GM11168 (cell line): ENCODE measurements around the gene EMX1.

Source experiments
- in situ Hi-C: fragments of 300-500 bp; cut with MboI; formaldehyde crosslinking; loops from one replicate; pipeline ENCODE4 v1.12.0; 2022; ENCODE audit warnings: low sequenced_read_pairs; ENCODE audit not compliant: unreplicated experiment

The EMX1 gene

DNA sequence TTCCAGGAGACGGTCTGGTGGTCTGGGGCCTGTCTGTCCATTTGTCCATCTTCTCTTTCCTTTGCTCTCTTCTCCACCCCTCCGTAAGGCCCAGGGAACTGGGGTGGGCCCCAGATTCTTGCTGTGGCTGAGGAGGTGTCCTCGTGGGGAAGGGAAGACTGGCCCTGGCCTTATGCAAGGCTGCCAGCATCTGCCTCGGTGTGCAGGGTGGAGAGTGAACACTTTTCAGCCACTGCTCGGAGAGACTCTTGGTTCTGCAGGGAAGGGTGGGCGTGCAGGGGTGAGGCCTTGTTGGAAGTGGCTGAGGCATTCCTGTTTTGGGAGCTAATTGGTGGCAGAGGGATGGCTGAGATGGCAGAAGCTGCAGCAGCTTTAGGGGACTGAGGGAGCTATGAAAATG lies 23.0 kb downstream of the EMX1 start:
- in situ Hi-C loops: no loop called here

DNA sequence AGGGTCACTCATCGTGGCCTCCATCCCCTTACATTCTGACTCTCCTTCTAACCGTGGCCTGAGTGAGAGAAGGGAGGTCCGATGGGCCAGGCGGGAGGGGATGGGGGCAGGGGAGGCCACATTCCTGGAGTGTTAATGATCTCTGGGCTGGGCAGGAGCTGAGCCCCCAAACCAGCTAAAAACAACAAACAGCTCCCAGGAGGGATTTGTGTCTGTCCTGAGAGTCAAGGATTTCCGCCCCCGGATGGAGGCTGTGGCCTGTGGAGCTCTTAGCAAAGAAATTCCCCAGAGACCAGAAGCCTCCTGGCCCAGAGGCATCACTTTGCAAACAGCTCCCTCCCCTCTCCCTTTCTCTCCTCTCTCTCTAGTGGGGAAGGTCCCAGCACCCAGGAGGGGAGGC lies 23.5 kb downstream of the EMX1 start:
- in situ Hi-C loops: no loop called here

DNA sequence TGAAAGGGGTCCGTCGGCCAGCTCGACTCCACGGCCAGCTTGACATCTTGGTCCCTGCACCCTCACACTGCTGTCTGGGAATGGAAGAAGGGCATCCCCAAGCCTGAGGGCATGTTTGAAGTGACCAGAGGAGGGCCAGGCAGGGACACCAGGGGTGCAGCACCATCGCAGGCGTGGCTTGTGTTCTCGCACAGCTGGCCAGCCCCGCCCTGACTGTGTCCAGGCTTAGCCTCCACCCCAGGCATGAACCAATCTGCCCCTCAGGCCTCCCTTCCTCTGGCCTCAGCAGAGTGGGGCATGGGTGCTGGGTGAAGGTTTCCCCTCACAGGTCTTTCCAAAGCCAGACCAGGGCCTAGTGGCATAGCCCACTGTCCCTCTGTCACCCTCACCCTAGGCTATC lies 25.0 kb downstream of the EMX1 start:
- in situ Hi-C loops: no loop called here

DNA sequence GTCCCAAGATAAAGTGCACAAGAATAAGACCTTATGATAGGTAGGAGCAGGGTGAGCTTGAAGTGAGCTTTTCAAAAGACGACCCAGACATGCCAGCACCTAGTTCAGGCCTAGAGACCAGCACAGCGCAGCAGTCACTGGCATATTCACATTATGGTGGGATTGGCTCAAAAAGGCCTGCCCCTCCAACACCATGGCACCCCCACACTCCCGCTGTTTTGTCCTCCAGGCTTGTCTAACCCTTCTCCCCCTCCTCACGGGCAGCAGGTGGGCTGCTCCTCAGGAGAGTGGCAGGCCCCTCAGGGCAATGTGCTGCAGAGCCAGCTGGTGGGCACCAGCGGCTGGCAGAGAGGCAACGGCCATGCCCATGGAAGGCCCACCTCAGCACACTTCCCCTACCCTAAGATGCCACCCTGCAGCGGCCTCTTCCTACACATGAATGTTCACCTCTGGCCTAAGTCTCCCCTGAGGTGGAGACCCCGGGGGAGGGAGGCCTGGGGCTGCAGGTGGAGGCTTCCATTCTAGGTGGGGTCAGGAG lies 25.6 kb downstream of the EMX1 start:
- in situ Hi-C loops: no loop called here

DNA sequence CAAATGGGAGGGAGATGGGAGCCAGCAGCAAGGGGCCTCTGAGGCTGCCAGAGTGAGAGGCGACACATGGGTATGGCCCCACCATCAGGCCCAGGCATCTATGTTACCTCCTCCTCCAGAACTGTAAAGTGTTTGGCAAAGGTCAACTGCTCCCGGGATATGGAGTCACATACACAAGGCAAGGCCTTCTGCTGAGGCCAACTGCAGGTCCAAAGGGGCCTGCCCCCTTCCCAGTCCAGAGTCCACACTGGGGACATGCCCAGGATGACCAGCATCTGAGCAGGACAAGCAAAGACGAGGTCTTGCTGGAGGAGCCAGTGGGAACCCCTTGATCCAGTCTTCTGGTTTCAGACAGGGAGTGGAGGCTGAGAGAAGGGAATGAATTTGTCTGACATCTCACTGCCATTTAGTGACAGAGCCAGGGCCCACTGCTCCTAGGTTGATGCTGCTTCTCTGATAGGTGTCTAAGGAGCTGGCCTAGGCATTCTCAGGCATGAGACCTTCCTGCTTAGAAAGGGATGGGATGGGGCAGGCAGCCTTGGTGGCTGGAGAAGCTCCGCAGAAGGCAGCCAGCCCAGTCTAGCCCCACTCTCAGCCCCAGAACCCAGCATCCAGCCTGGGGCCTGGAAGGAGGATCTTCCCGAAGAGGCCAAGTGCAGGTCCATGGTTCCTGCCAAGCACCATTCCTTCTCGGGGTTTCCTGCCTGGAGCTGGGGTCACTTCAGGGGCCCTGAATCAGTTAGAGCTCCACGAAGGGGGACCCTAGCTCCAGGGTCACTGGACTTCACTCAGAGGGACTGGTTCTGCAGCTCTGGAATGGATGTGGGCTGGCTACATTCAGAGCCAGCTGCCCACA lies 26.4 kb downstream of the EMX1 start:
- in situ Hi-C loops: no loop called here

DNA sequence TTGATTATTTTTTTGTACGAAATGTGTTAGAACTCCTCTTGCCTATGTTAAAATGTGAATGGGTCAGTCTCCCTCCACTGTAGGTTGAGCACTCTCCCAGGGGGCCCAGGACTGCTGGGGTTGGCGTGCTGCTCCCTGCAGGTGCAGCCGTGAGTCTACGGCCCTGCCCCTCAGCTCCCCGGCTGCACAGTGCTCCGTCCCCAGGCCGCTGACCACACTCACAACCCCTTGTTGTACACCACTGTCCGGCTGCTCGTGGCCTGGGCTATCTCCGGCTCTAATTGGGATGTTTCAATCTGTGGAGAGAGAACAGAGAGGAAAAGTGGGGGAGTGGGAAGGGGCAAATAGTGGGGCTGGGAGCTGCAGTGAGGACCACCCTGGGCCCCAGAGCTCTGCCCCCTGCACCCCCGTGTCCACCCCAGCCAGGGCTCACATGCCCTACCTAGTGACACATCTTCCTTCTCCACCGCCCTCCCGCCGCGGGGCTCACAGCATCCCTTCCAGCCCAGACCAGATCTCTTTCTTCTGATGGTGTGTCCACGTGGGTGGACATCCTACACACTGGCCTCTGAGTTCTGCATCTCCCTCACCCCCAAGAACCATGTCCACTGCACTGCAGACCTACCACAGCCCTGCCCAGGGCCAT lies 27.6 kb downstream of the EMX1 start:
- in situ Hi-C loops: no loop called here

DNA sequence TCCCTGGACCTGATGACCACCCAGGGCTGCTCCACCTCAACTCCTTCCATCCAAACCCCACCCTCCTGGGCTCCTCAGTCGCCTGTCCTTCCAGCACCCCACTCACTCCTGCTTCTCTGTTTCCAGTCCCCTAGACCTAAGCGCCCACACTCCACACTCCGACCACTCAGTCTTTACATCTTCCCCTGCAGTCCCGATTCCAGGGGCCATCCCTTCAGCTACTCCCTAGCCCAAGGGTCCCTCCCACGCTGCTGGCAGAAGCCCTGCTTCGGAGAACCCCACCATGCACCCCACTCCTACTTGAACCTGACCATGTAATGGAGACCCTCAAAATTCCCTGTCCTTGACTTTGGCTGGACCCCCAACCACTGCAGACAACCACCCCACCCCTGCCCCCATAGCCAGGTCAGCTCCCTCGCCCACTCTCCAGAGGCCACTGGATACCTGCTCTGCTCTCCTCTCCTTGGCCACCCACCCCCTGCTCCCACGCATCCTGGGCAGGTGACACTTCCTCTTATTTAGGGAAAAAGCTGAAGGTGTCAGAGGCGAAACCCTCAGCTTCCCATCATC lies 28.2 kb downstream of the EMX1 start:
- in situ Hi-C loops: no loop called here

DNA sequence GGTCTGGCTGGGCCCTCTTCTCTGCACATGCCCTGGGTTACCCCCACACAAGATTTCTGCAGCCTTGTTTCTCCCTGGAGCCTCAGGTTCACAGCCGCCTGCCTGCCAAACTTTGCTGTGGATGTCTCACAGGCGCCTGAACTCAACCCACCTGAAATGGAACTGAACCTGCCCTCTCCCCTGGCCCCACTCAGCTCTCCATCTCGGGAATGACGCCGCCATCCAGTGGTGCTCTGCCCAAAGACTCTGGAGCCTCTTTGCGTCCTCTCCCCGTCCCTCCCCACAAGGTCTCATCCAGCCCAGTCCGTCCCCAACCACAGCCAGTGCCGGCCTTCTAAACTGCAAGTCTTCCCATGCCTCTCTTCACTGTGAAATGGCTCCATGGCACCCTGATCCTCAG lies 29.1 kb downstream of the EMX1 start:
- in situ Hi-C loops: no loop called here

DNA sequence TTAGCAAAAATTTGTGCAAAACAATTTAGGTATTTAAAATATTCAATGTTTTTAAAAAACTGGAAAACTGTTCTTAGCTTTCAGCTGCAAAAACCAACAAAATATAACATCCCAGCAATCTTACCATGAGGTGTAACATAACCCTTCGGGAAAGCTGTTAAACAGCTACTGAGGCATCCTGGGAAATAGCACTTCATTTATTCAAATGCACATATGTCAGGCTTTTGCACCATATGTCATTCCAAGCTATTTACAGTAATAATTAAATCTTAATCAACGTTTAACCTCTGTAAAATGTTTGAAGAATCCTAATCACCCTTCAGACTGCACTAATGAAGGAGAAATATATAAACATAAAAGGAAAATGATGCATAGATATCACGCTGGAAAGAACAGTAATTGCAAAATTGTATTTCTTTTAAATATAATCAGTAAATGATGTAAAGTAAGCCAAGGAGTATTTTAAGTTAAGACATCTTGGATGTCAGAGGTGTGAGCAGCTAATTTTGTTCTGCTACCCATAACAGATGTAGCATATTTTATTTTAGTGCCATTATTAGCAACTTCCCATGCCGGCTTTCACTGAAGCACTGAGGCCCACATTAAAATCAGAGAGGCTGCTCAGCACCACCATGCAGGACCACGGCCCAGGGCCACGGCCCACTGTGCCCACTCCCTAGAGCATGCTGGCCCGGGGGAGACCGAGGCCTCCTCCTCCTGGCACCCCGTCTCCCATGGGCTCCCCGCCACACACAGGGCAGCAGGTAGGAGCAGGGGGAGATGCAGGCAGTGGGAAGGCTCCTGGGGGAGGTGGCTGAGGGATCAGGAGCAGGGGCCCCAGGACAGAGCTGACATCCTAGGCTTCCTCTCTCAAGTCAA lies 30.9 kb downstream of the EMX1 start:
- in situ Hi-C loops: no loop called here

DNA sequence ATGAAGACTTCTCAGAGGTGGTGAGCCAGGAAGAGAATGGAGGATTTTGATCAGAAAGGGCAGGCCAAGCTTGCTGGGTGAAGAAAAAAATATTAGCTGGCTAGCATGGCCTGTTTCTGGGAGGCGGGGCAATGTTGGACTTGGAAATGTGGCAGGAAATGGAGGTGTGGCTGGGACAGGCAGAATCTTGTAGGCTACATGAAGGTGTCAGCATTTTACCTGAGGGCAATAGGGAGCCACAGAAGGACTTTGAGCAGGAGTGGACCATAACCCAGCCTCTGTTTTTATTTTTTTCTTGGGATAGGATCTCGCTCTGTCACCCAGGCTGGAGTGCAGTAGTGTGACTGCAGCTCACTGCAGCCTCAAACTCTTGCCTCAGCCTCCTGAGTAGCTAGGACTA lies 31.7 kb downstream of the EMX1 start:
- in situ Hi-C loops: no loop called here

DNA sequence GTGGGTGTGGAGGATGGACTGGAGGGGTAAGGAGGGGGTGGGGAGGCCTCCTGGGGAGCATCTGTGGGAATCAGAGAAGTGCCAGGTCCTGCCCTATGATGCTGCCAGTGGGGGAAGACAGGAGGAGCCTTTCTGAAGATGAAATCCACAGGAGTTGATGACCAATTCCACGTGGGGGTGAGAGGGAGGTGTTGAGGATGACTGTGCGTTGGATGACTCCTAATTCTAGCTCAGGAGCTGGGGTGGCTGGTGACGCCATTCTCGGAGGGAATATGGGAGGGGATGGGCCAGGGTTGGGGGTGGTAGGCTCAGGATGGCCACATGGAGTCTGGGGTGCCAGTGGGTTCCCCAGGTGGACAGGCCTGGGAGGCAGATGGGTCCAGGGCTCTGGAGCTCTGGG lies 32.3 kb downstream of the EMX1 start:
- in situ Hi-C loops: no loop called here

DNA sequence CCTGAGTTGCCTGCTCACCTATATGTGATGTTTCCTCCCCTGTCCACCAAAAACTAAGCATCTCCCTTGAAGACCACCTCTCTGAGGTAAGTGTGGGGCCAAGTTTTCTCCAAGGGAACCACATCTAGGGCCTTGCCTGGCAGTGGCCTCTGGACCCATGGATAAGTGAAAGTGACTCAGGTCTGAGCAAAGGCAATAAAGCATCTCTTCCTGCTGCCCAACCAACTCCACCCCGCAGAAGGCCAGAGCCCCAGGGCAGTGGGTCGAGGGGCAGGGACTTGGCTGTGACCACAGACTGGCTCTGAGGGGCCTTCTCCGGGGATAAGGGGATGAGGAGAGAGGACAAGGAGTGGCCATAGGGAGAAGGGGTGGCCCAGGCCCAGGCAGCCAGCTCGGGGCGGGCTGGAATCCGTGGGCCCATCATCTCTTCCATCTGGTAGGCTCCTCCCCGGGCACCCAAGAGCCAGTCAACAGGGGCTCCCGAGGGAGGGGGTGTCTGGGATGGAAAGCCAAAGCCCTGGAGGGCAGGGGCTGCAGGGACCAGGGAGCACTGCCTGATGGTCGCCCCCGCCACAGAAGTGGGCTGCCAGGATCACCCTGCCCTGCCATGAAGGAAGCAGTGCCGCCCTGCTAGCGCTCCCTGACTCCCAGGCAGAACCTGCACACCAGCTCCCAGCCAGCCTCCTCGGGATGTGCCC lies 33.4 kb downstream of the EMX1 start:
- in situ Hi-C loops: no loop called here

DNA sequence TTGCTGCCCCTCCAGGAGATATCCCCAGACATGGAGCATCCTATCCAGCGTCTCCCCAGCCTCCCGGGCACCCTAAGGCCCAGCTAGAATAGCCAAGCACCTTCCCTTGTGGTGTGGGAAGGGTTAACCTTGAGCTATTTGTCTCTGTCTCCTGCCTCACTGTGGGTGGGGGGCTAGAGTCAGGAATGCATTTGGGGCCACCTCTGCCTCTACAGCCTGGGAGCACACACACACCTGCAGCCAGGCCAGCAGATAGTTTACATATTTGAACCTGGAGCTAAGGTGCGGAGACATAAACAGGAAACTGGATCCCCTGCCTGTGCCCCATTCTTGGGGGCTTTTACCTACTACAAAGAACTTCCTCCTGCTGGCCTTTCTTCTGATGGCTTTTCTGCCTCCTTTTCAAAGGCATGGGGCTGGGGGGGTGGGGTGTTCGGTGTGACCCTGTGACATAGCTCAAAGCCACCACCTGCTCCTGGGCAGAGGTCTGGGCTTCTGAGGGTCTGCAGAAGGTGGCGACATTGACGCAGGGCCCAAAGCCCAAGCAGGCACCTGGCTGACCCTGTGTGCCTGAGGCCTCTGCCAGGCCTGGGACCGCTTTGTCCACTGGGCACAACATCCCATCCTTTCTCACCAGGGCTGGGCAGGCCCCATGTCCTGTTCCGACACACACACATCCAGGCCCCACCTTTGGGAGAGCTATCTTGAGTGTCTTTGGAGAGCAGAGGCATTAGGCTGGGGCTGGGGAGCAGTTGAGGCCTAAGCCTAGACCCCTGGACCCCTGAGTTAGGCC lies 34.2 kb downstream of the EMX1 start:
- in situ Hi-C loops: no loop called here

DNA sequence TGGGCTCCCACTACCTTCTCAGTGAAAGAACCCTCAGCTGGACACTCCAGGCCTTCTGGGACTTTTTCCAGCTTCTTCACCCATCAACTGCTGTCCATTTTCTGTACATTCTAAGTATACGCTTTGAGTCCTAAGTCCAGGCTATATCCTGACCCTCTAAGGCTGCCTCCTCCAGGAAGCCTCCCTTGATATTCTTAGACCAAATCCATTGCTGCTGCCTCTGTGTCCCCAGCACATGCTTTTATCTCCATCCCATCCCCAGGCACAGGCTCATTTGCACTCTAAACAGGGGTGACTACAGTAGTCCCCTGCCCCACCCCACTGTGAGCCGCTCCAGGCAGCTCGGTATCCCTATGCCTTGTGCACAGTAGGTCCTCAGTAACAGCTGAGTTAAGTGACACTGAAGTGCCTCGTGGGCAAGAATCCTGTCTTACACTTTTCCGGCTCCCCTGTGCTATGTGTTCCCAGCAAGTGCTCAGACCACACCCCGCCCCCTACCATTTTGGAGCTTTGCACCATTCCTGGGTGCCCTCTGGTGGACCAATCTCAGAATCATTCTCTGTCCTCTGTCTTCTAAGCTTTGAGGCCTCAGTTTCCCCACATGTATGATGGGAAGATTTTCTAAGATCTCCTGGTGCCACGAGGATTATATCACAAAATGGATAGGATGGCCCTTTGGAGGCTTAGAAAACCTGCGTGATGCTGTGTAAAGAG lies 34.9 kb downstream of the EMX1 start:
- in situ Hi-C loops: no loop called here

DNA sequence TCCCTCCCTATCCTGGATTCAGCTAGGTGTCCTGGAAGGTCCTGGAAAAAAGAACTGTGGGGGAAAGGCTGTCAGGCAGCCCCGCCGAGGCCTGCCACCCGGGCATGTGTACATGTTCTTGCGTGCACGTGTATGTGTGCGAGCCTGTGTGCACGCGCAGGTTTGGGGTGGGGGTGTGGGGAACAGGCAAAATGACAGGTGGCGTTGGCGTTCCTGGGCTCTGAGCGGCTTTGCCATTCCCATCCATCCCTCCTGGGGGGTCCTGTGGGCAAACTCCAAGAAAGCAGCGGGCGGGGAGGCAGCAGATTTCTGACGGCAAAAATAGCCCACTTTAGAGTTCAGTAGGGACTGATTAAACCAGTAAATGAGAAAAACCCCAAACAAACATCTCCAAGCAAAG lies 35.6 kb downstream of the EMX1 start:
- in situ Hi-C loops: no loop called here

DNA sequence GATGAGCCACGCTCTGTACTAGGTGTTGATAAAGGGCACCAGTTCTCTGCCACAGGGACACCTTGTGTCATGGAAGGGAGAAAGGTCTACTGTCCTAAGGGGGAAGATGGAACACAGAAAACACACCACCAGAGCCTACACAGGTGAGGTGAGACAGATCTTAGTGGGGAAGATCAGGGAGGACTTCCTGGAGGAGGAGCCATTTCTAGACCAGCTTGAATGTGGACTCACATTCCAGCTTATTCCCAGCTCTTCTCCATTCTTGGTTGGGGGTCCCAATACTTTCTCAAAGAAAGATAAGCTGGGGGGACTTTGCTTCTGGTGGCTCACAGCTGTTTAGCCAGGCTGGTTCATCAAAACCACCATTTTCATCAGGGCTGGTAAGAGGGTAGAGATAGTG lies 36.2 kb downstream of the EMX1 start:
- in situ Hi-C loops: no loop called here

DNA sequence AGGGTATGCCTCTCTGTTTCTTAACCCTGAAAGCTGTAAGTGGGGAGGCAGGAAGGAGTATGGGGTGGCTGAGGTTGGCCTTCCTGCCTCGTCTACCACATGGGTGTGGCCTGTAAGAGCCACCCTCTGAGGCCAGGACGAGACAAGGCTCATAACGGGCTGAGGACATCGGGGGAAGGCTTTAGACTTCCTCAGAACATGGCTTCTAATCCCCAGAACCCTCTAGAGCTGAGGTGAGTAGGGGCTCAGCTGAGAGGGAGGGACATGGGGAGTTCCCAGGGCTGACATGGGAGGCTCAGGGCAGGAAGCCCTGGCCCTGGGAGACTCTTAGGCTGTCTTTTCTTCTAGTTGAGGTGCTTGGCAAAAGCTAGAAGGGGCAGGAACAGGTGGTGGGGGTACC lies 36.7 kb downstream of the EMX1 start:
- in situ Hi-C loops: no loop called here
